ENCODE results near the gene ZBTB8B. TPM values are rescaled to one million over a fixed set of nuclear protein-coding genes. Genes with fewer than 3 reads are reported as not detected.

Gene ZBTB8B
- total and polyA plus RNA-seq, 4 donors: under 0.01 to 0.09 (median 0.03) TPM

- Histone ChIP-seq H3K27me3 (ENCODE audit: control insufficient read depth in 3 of 3, insufficient read depth in 3 of 3, low read length in 2 of 3) (no peaks in the 10 kb centered on the region), H3K9me3 (ENCODE audit: control insufficient read depth in 4 of 4, insufficient read depth in 3 of 4, low read length in 3 of 4) (peaks cover 0 to 2% (median 0%) of the 10 kb centered on the region in 4 donors), H3K9ac (ENCODE audit: insufficient read depth in 1 of 2, low read length in 2 of 2) (no peak overlapping the region), H3K36me3 (ENCODE audit: control insufficient read depth in 4 of 4, insufficient read depth in 4 of 4, low read length in 4 of 4) (no peaks in the 10 kb centered on the region), H3K4me3 (no peak overlapping the region), H3K4me1 (ENCODE audit: control insufficient read depth in 5 of 5, insufficient read depth in 5 of 5, low read length in 5 of 5) (no peaks in the 10 kb centered on the region), H3K27ac (ENCODE audit: low read depth in 1 of 2, low read length in 1 of 2) (no peak overlapping the region)
- DNase-seq: no peak
- TF ChIP-seq, protein P1, sequence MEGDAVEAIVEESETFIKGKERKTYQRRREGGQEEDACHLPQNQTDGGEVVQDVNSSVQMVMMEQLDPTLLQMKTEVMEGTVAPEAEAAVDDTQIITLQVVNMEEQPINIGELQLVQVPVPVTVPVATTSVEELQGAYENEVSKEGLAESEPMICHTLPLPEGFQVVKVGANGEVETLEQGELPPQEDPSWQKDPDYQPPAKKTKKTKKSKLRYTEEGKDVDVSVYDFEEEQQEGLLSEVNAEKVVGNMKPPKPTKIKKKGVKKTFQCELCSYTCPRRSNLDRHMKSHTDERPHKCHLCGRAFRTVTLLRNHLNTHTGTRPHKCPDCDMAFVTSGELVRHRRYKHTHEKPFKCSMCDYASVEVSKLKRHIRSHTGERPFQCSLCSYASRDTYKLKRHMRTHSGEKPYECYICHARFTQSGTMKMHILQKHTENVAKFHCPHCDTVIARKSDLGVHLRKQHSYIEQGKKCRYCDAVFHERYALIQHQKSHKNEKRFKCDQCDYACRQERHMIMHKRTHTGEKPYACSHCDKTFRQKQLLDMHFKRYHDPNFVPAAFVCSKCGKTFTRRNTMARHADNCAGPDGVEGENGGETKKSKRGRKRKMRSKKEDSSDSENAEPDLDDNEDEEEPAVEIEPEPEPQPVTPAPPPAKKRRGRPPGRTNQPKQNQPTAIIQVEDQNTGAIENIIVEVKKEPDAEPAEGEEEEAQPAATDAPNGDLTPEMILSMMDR (IDR thresholded peaks at IDR 0.05; ENCODE audit: control extremely low read depth, extremely low read depth): no peak
- ATAC-seq (ENCODE audit: insufficient read depth, low FRiP score): no peak
- 89 to 93% methylated on average over 5 of the region's 5 CpGs for WGBS, 2 donors
Measured at GRCh38 chr1:32487182-32487581, 22.3 kb downstream of the ZBTB8B start.

DNA sequence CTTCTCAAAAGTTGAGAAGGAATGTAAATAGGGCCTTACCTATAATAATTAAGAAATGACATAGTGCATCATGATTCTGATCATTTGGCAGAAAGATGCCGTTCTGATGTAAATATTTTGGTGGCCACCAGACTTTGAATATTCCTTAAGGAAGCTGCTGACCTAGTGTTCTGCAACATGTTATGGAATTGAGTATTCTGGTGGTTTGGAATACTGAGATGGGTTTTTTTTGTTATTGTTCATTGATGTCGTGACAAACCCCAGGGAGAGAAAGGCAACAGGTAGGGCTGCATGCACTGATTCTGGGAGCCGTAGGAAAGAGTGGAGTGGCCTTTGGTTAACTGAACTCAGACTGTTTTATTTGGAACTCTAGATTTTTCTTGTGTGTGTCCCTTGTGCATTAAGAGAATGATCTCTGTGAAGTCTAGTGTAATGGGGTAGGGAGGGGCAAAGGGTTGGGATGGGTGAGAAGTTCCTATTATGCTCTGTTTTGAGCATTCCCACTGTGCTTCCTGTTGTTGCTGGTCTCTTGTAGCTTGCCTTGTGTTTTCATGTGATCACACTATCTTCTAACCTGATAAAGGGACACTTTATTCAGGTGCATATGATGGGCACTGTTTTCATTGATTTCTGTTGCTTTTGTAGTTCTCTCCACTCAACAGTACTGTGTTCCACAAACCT lies 25.0 kb downstream of the ZBTB8B start:
- no peak overlapping the region for H3K9ac ChIP-seq (ENCODE audit: insufficient read depth in 1 of 2, low read length in 2 of 2)
- 92 to 93% methylated on average over 3 of the region's 3 CpGs for WGBS, 2 donors
- ATAC-seq (ENCODE audit: insufficient read depth, low FRiP score) (no peak), DNase-seq (no peak)
- no peak overlapping the region for H3K4me3 ChIP-seq
- H3K27ac ChIP-seq (ENCODE audit: low read depth in 1 of 2, low read length in 1 of 2): no peak overlapping the region
- H3K27me3 ChIP-seq (ENCODE audit: control insufficient read depth in 3 of 3, insufficient read depth in 3 of 3, low read length in 2 of 3): no peaks in the 10 kb centered on the region
- peaks cover 0 to 4% (median 0%) of the 10 kb centered on the region in 5 donors for H3K4me1 ChIP-seq (ENCODE audit: control insufficient read depth in 5 of 5, insufficient read depth in 5 of 5, low read length in 5 of 5)
- TF ChIP-seq, protein P1 (IDR thresholded peaks at IDR 0.05; ENCODE audit: control extremely low read depth, extremely low read depth): no peak
- no peaks in the 10 kb centered on the region for H3K9me3 ChIP-seq (ENCODE audit: control insufficient read depth in 4 of 4, insufficient read depth in 3 of 4, low read length in 3 of 4)
- H3K36me3 ChIP-seq (ENCODE audit: control insufficient read depth in 4 of 4, insufficient read depth in 4 of 4, low read length in 4 of 4): no peaks in the 10 kb centered on the region

GRCh38 chr1:32491386-32491785 lies 26.5 kb downstream of the ZBTB8B start:
- H3K4me3 ChIP-seq: no peak overlapping the region
- no peak overlapping the region for H3K27ac ChIP-seq (ENCODE audit: low read depth in 1 of 2, low read length in 1 of 2)
- ATAC-seq (ENCODE audit: insufficient read depth, low FRiP score) (no peak), DNase-seq (no peak)
- no peaks in the 10 kb centered on the region for H3K9me3 ChIP-seq (ENCODE audit: control insufficient read depth in 4 of 4, insufficient read depth in 3 of 4, low read length in 3 of 4)
- H3K9ac ChIP-seq (ENCODE audit: insufficient read depth in 1 of 2, low read length in 2 of 2): no peak overlapping the region
- no peaks in the 10 kb centered on the region for H3K36me3 ChIP-seq (ENCODE audit: control insufficient read depth in 4 of 4, insufficient read depth in 4 of 4, low read length in 4 of 4)
- TF ChIP-seq, protein P1 (IDR thresholded peaks at IDR 0.05; ENCODE audit: control extremely low read depth, extremely low read depth): no peak
- no peaks in the 10 kb centered on the region for H3K27me3 ChIP-seq (ENCODE audit: control insufficient read depth in 3 of 3, insufficient read depth in 3 of 3, low read length in 2 of 3)
- 96 to 100% methylated on average over 2 of the region's 2 CpGs for WGBS, 2 donors
- peaks cover 0 to 6% (median 0%) of the 10 kb centered on the region in 5 donors for H3K4me1 ChIP-seq (ENCODE audit: control insufficient read depth in 5 of 5, insufficient read depth in 5 of 5, low read length in 5 of 5)

Data from lung (tissue), 12 donors.